Transverse colon (tissue), 4 donors: ENCODE data around the gene GOLGA3. TPM values are rescaled to one million over a fixed set of nuclear protein-coding genes. Genes with fewer than 3 reads are reported as not detected.

Source experiments
- DNase-seq: peaks from one replicate; pipeline ENCODE4 v3.0.0-alpha.2; 2019
- H3K27ac ChIP-seq, 4 donors: fragments of 200-600 bp; sonication (generic); 2 replicates each; pipeline ENCODE4 v1.5.1; 2016 to 2018; ENCODE audit warnings: inconsistent platforms in 4 of 4
- H3K27me3 ChIP-seq: fragments of 200-600 bp; sonication (generic); 2 replicates; pipeline ENCODE4 v1.5.1; 2017; ENCODE audit warnings: inconsistent platforms
- H3K36me3 ChIP-seq, 4 donors: fragments of 200-600 bp; sonication (generic); 2 replicates each; pipeline ENCODE4 v1.5.1; 2017 to 2019; ENCODE audit warnings: inconsistent platforms in 4 of 4
- H3K4me1 ChIP-seq, 4 donors: fragments of 200-600 bp; sonication (generic); 2 replicates each; pipeline ENCODE4 v1.5.1; 2017 to 2020; ENCODE audit warnings: inconsistent platforms in 4 of 4
- H3K4me3 ChIP-seq, 4 donors: fragments of 200-600 bp; sonication (generic); 1 replicate in 1 of 4; 2 replicates in 3 of 4; pipeline versions ENCODE4 v1.5.1 to v1.6.1; 2017 to 2019; ENCODE audit warnings: inconsistent platforms in 4 of 4
- H3K9me3 ChIP-seq, 2 donors: fragments of 200-600 bp; sonication (generic); 2 replicates each; pipeline ENCODE4 v1.5.1; 2017 to 2019; ENCODE audit warnings: inconsistent platforms in 2 of 2
- EP300 ChIP-seq: sonication (generic); formaldehyde crosslinking; IDR thresholded peaks from one replicate; pipeline ENCODE4 v1.6.1; 2017; ENCODE audit warnings: antibody characterized with exemption, low read depth
- POLR2A ChIP-seq: fragments of 450-650 bp; IDR thresholded peaks from one replicate; pipeline ENCODE4 v1.6.1; 2016; ENCODE audit warnings: antibody characterized with exemption, mild to moderate bottlenecking, moderate library complexity
- POLR2AphosphoS5 ChIP-seq, 3 donors: sonication (generic); formaldehyde crosslinking; IDR thresholded peaks; one replicate each; pipeline ENCODE4 v1.6.1; 2016; ENCODE audit warnings: antibody characterized with exemption in 3 of 3
- WGBS, 2 donors: methylation state at CpG; one replicate each; pipeline ENCODE4 v1.1.5; 2018; ENCODE audit warnings: low coverage in 1 of 2; 5-methylcytosine and 5-hydroxymethylcytosine counted together
- in situ Hi-C, 4 donors: fragments of 200-750 bp; cut with MboI; loops; one replicate each; pipeline versions ENCODE4 v1.15.0 to v1.15.1; 2017; ENCODE audit warnings: low sequenced_read_pairs in 3 of 4, low pct_ligation_motif_present in 1 of 4, low pct_unique_long_range_greater_than_20kb in 1 of 4
- intact Hi-C: fragments of 100-400 bp; cut with DNase I; formaldehyde crosslinking; loops from one replicate; pipeline ENCODE4 v1.15.1; 2023; ENCODE audit warnings: low total_unique reads
- total RNA-seq, 4 donors: library from RNA; depleted of rRNA; stranded (reverse); fragments of >200 nt; gene quantifications; one replicate each; pipeline ENCODE4 v1.1.0, GENCODE V29; 2016
- TF ChIP-seq, protein P1 (sequence below), 5 experiments: fragments of 200-600 bp in 3 of 5; fragments of 450-650 bp in 2 of 5; sonication (generic) in 3 of 5; IDR thresholded peaks; 1 replicate in 2 of 5; 2 replicates in 3 of 5; pipeline ENCODE4 v1.5.1; 2016 to 2017; ENCODE audit warnings: antibody characterized with exemption in 5 of 5, inconsistent platforms in 3 of 5, mild to moderate bottlenecking in 2 of 5, moderate library complexity in 1 of 5

The GOLGA3 gene
- total RNA-seq, 4 donors from 2014 or later, result 90.9 to 113 (median 99.9) TPM

GRCh38 chr12:132803125-132803524 is 25.5 kb downstream of the GOLGA3 start:
- WGBS, 2 donors, result 93 to 100% methylated on average over 2 to 14 of the region's 14 CpGs
- no peak overlapping the region for H3K27ac ChIP-seq
- no peak overlapping the region for H3K4me3 ChIP-seq
- intact Hi-C loops, result no loop called here
- H3K9me3 ChIP-seq, result no peaks in the 10 kb centered on the region
- peaks cover 0 to 89% (median 49%) of the 10 kb centered on the region in 4 donors for H3K36me3 ChIP-seq
- TF ChIP-seq POLR2A (no peak), POLR2AphosphoS5 (IDR thresholded peaks at IDR 0.05) (no peak)
- TF ChIP-seq, protein P1, sequence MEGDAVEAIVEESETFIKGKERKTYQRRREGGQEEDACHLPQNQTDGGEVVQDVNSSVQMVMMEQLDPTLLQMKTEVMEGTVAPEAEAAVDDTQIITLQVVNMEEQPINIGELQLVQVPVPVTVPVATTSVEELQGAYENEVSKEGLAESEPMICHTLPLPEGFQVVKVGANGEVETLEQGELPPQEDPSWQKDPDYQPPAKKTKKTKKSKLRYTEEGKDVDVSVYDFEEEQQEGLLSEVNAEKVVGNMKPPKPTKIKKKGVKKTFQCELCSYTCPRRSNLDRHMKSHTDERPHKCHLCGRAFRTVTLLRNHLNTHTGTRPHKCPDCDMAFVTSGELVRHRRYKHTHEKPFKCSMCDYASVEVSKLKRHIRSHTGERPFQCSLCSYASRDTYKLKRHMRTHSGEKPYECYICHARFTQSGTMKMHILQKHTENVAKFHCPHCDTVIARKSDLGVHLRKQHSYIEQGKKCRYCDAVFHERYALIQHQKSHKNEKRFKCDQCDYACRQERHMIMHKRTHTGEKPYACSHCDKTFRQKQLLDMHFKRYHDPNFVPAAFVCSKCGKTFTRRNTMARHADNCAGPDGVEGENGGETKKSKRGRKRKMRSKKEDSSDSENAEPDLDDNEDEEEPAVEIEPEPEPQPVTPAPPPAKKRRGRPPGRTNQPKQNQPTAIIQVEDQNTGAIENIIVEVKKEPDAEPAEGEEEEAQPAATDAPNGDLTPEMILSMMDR (IDR thresholded peaks at IDR 0.05), result no peak
- in situ Hi-C loops, result no loop called here
- no peak for DNase-seq
- H3K4me1 ChIP-seq, result no peaks in the 10 kb centered on the region
- H3K27me3 ChIP-seq, result no peaks in the 10 kb centered on the region

GRCh38 chr12:132801741-132802140 is 26.9 kb downstream of the GOLGA3 start:
- intact Hi-C loops (no loop called here), in situ Hi-C loops (no loop called here)
- Histone ChIP-seq H3K4me1 (no peaks in the 10 kb centered on the region), H3K4me3 (no peak overlapping the region), H3K27ac (no peak overlapping the region), H3K9me3 (no peaks in the 10 kb centered on the region), H3K36me3 (peaks cover 0 to 95% (median 51%) of the 10 kb centered on the region in 4 donors), H3K27me3 (no peaks in the 10 kb centered on the region)
- TF ChIP-seq POLR2AphosphoS5 (IDR thresholded peaks at IDR 0.05) (no peak), EP300 (no peak), POLR2A (no peak)
- TF ChIP-seq, protein P1 (IDR thresholded peaks at IDR 0.05), result no peak
- DNase-seq, result no peak
- 96% methylated on average over 28 of the region's 28 CpGs; no CpG with 5 or more reads in 1 of the 2 donors for WGBS, 2 donors

DNA sequence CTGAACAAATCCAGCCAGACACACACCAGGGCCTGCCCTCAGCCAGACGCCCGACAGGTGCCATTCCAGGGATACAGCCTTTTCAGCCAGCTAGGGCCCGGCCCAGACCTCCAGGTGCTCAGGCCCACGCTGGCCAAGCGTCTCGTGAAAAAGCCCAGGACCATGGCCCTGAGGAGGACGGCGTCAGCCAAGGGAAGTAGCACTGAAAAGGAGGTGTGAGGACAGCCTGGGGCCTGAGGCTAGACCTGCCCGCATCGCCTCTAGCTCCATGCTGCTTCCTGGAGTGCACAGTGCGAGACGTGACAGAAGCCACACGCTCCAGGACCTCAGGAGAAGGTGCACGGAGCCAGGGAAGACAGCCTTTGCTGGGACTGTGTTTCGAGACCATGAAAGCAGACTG is 29.8 kb downstream of the GOLGA3 start:
- Histone ChIP-seq H3K9me3 (no peaks in the 10 kb centered on the region), H3K4me1 (no peaks in the 10 kb centered on the region), H3K27me3 (no peaks in the 10 kb centered on the region), H3K27ac (no peak overlapping the region), H3K36me3 (peaks cover 0 to 96% (median 54%) of the 10 kb centered on the region in 4 donors), H3K4me3 (no peak overlapping the region)
- DNase-seq, result no peak
- 89 to 92% methylated on average over 3 to 15 of the region's 15 CpGs for WGBS, 2 donors
- TF ChIP-seq EP300 (no peak), POLR2AphosphoS5 (IDR thresholded peaks at IDR 0.05) (no peak), POLR2A (no peak)
- TF ChIP-seq, protein P1 (IDR thresholded peaks at IDR 0.05), result no peak
- intact Hi-C loops (no loop called here), in situ Hi-C loops (no loop called here)

- peaks cover 0 to 90% (median 50%) of the 10 kb centered on the region in 4 donors for H3K36me3 ChIP-seq
- intact Hi-C loops, result no loop called here
Observed at GRCh38 chr12:132797820-132798570, 30.7 kb downstream of the GOLGA3 start.

More at GRCh38 chr12:132797820-132798570, 30.7 kb downstream of the GOLGA3 start:
- H3K4me1 ChIP-seq, result no peaks in the 10 kb centered on the region
- in situ Hi-C loops, result no loop called here
- TF ChIP-seq, protein P1 (IDR thresholded peaks at IDR 0.05), result no peak
- TF ChIP-seq EP300, result no peak
- TF ChIP-seq POLR2A, result no peak
- TF ChIP-seq POLR2AphosphoS5 (IDR thresholded peaks at IDR 0.05), result no peak
- no peaks in the 10 kb centered on the region for H3K9me3 ChIP-seq
- H3K4me3 ChIP-seq, result no peak overlapping the region
- no peak for DNase-seq
- no peak overlapping the region for H3K27ac ChIP-seq
- no peaks in the 10 kb centered on the region for H3K27me3 ChIP-seq
- WGBS, 2 donors, result 95 to 100% methylated on average over 1 to 24 of the region's 24 CpGs
